HG03521 (cell line): ENCODE measurements around the gene TK1.
"Not testable (repeated sequence)": the region's sequence is repeated elsewhere in the genome, so short reads cannot be mapped to it uniquely, and the experiment has no call there.

Experiments used
- ATAC-seq: cut with Tn5 transposase; IDR thresholded peaks from one replicate; pipeline ENCODE4 v1.9.1; 2021; ENCODE audit warnings: mild to moderate bottlenecking, moderate library complexity; ENCODE audit not compliant: unreplicated experiment

The TK1 gene

DNA sequence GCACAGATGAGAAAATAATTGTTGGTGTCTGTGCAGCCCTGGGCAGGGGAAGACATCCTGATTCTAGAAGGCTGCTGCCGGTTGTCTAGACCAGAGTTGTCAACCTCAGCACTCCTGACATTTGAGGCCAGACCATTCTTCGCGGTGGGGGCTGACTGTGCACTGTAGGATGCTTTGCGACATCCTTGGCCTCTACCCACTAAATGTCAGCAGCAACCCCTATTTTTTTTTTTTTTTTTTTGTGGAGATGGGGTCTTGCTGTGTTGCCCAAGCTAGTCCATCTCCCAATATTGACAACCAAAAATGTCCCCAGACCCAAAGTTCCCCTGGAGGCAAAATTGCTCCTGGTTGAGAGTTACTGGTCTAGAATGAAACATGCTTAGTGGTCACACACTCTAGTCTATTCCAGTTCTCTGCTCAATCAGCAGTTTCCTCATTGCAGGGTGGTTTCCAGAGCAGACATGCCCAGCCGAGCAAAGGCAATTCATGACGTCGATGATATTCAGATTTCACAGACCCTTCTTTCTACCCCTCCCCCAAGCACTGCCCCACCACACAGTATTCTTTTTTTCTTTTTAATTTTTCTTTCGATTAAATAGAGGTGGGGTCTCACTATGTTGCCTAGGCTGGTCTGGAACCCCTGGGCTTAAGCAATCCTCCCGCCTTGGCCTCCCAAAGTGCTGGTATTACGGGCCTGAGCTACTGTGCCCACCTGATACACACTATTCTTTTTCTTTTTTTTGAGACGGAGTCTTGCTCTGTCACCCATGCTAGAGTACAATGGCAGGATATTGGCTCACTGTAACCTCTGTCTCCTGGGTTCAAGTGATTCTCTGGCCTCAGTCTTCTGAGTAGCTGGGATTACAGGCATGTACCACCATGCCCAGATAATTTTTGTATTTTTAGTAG lies 31.7 kb downstream of the TK1 start:
- peak; percentile 41 for ATAC-seq

DNA sequence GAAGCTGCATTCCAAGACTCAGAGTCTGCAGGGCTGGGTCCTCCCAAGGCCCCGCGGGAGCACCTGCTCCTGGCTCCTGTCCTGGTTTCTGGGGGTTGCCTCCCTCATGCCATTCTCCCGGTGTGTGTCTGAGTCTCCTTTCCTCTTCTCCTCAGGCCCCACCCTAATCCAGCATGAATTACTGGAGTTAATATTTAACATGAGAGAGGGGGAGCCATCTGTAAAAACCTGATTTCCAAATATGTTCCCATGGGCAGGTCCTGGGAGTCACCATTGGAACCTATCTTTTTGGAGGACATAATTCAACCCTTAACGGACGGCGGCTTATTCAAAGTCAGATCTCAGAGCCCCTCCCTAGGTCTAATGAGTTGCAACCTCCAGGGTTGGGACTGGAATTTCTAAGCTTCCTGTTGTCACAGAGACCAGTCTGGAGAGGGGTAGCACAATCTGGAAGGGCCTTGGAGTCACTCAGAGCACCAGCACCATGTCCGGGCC lies 35.3 kb downstream of the TK1 start:
- no peak for ATAC-seq

DNA sequence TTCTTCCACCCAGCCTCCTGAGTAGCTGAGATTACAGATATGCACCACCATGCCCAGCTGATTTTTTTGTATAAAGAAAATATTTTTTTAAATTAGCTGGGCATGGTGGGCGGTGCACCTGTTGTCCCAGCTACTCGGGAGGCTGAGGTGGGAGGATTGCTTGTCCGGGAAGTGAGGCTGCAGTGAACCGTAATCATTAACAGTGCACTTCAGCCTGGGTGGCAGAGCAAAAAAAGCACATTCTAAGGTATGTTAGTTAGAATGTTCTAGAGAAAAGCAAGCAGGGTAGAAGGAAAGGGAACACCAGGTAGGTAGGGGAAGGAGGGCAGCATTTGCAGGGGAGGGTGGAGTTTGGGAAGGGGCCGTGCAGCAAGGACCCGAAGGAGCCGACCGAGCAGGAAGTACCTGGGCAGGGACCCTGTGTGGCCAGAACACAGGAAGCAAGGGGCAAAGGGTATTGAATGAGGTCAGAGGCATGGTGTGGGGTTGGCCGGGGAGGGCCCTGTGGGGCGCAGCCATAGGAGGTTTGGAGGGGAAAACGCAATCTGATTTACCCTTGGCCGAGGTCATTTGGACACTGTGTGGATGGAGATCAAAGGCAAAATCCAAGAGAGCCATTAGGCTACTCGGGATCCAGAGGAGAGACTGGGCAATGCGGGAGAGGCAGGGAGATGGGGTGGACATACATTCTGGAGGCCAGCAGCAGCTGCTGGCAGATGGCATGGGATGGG lies 38.4 kb downstream of the TK1 start:
- no peak for ATAC-seq

DNA sequence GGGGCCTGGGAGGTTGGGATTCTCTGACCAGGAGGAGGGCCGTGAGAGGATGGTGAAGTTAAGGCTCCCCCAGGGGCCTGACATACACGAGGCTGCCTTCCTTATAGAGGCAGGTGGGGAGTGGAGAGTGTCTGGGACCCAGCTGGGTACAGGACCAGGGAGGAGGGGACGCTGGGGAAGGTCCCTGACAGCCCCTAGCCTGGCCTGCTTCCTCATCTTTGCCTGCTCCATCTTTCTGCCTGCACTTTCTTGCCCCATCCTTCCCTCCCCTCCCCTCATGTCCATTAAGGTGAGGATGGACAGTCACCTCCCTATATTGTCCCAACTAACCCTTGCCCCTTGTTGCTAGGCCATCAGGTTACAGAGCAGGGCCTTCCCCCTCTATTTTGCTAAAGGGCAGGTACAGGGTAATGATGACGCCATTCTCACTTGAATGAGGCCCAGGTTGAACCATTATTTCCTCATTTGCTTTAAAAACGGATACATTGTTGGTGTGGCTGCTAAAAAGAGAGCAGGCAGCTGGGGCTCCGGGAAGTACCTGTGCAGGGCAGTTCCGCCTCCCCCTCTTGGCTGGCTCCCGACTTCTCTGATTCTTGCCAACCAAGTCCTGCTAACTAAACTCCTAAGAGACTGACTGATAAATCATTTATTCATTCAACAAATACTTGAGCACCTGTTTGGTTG lies 39.4 kb downstream of the TK1 start:
- no peak for ATAC-seq

DNA sequence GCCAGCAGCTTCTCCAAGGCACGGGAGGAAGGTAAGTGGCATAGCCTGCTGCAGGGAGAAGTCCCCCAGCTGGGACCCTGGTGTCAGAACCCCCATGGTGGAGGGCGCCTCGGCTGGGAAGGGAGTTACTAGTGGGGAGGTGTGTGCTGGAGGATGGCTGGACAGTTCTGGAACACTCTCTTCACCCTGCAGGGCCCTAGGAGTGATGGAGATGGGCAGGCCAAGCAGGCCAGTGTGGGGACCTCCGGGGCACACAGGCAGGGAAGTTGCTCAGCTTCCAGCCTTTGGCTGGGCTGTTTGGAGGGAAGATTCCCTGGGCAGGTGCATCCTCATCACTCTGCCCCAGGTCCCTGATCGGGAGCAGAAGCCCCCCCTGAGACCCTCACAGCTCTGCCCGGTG lies 40.0 kb downstream of the TK1 start:
- no peak for ATAC-seq

DNA sequence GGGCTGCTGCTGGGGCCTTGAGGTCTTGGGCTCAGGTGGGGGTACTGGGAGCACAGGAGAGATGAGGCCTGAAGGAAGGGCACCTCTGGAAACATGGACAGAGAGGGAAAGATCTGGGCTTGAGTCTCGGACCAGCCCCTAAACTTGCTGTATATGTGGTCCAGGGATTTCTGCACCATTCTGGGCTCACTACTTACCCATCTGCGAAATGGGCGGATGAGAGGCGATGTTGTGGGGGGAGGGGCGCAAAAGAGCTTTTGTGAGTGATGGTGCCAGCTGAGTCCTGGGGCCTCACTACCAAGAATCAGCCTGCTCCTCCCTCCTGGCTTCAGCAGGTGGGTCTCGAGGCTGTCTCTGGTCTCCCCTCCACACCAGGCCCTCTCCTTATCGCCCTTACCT lies 40.4 kb downstream of the TK1 start:
- no peak for ATAC-seq

DNA sequence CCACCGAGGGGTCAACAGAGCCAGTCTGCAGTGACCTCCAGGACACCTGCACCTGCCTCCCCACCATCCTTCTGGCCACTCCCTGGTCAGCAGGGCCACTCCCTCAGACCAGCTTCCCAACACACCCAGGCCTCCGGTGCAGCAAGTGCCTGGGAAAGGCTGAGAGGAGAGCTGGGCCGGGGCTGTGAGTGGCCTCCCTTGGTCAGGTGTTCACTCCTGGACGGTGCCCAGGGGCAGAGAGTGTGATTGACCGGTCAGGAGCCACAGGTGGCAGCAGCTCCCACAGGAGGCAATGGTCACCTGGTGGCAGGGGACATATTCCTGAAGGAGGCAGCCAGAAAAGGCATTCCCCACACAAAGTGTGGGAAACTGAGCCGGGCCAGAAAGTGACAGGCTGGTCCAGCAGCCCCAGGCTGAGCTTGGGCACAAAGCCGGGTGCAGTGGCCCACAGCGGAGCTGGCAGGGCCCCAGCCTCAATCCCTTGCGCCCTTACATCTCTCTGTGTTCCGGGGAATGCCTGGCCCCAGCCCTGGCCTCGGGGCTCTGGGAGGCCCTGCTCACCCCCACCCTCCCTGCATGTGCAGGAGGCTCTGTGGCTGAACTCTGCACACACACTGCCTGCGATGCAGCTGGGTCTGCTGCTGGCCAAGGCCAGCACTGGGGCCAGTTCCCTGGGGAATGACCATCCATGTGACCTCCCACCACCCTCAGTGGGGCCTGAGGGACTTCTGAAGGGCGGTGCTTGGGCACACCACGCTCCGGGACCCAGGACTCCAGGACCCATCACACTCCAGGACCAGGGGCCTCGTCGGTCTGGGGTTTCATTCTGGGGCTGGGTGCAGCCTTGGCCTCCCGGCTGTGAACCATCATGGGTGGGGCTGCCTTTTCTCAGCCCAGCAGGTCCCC lies 41.9 kb downstream of the TK1 start:
- no peak for ATAC-seq

DNA sequence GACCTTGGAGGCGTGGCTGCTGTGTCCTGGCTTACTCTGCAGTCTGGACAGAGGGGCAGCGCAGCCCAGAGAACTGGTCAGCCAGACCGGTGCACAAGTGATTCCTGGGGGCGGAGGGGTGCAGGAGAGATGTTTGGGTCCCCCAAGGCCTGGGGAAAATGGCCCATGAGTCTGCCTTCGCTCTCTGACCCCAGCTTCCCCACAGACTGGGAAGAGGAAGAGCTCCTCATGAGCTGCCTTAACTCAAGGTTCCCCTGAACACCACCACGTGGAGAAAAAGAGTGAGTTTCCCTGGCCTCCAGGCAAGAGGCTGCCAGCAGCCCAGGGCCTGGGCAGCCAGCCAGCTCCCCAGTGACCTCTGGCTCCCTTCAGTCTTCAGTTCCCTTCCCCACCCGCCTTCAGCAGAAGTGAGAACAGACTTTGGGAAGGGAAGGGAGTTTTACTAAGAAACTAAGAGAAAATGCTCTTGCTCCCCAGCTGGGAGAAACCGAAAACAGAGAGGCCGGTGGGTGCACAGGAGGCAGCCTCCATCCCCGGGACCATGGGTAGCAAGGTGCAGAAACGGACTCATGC lies 42.6 kb downstream of the TK1 start:
- no peak for ATAC-seq

DNA sequence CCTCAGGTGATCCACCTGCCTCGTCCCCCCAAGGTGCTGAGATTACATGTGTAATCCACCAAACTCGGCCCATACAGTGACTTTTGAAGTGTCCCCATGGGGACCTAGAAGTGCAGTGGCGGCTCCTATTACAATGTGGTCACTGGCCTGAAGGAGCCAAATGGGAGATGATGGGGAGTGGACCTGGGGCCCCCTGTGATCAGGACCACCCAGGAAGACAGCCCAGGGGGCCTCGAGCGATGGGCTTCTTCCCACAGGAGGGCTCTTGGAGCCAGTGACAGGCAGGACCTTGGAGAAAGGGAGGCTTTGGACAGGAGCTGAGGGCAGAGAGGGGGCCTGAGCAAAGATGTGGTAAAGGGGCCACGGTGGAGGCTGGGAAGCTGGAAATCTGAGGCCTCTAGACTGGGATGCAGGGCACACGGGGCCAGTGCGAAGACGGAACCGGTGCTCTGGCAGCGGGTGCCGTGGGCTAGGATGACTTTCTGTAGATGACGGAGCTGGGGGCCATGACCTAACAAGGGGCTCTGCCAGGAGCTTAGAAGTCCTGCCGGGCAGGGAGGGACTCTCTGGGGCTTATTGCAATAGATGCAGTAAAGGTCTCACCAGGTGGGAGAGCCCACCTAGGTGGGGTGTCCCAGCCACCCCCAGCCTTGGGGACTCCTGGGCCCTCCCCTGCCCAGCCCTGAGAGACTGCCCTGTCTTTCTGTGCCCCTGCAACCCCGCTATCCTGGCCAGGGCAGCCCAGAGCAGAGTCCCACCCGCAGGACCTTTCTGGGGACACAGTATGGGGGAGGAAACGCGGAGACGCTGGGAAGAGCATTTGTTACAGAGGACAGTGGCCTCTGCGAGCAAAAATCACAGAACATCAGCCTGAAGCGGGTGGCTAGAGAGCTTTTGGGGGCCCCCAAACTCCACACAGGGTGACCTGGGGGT lies 43.4 kb downstream of the TK1 start:
- no peak for ATAC-seq

DNA sequence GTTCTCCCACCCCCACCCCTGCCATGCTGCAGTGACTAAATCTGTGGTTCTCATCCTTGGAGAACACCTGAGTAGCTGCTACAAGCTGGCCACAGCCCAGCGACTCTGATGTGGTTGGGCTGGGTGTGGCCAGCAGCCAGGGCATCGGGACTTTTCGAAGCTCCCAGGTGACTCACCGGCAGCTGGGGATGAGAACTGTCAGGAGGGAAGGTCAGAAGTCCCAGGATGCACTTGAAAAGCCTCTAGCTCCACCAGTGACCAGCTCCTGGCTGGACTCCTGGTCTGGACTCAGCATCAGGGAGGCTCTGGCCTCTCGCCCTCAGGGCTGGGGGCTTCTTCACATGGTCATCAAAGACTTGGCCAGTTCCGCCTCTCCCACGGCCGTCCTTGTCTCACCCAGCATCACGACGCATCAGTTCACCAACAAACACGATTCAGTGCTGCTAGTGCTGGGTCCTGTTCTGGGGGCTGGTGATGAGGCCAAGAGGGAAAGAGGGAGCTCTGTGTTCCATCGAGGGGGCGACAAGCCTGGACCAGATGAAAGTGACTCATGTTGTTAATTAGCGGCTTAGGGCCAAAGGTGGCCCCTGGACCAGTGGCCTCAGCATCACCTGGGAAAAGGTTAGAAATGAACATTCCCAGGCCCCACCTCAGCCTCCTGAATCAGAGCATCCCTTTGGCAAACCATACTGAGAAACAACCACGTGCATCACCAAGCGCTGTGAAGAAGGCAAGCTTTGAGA lies 44.6 kb downstream of the TK1 start:
- no peak for ATAC-seq

DNA sequence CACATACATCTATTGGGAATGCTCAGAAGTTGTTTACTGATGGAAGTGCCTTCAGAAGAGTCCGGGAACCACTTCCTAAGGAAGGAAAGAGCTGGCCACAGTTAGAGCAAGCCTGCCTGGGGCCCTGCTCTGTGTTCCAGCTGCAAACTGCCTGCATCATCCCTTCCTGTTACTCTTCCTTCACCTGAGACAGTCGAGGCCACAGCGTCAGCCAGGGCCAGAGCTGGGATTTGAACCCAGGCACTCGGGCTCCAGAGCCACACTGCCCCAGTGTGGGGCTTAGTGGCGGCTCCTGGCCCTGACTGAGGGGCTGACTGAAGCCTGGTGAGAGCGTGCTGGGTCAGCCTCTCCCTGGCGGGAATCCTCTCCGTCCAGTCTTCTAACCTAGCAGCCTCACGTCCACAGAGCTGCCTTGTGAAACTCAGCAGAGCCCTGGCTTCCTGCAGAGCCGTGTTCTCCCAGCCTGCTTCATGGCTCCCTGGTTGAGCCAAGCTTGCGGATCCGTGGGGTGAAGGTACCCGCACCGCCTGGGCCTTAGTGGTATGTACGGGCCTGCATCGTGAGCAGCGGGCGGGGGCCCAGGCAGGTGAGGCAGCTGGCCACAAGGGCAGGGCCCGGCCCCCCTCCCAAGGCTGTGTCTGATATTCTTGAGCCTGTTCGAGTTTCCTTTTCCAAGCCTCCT lies 45.3 kb downstream of the TK1 start:
- no peak for ATAC-seq

DNA sequence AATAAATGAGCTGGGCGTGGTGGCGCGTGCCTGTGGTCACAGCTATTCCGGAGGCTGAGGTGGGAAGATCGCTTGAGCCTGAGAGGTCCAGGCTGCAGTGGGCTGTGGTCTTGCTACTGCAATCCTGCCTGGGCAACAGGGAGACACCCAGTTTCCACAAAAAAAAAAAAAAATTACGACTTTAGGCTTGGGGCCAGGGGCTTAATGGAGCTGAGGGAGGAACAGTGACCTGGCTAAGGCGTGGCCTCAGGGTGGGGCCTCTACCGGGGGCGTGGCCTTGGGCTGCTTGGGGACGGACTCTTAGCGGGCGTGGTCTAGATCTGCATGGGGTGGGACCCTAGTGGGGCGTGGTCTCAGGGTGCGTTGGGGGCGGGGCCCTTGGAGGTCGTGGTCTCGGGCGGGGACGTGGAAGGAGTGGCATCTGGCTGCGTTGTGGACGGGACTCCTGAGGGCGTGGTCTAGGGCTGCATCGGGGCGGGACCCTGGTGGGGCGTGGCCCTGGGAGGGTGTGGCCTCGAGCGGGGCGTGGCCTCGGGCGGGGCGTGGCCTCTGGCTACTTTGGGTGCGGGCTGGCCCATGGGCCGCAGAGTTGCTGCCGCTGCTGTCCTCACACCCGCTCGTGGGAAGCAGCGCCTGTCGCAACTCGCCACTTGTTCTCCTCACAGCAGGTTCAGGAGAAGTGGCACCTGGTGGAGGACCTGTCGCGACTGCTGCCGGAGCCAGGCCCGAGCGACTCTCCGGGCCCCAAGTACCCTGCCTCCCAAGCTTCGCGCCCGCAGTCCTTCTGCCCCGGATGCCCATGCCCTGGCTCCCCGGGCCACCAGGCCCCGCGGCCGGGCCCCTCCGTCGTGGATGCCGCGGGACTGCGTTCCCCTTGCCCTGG lies 46.4 kb downstream of the TK1 start:
- ATAC-seq = peak; percentile 80

DNA sequence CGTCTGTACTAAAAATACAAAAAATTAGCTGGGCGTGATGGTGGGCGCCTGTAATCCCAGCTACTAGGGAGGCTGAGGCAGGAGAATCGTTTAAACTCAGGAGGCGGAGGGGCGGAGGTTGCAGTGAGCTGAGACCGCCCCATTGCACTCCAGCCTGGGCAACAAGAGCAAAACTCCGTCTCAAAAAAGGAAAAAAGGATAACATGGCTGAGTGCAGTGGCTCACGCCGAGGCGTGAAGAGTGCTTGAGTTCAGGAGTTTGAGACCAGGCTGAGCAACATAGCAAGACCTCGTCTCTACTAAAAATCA lies 47.0 kb downstream of the TK1 start:
- not testable (repeated sequence) for ATAC-seq

DNA sequence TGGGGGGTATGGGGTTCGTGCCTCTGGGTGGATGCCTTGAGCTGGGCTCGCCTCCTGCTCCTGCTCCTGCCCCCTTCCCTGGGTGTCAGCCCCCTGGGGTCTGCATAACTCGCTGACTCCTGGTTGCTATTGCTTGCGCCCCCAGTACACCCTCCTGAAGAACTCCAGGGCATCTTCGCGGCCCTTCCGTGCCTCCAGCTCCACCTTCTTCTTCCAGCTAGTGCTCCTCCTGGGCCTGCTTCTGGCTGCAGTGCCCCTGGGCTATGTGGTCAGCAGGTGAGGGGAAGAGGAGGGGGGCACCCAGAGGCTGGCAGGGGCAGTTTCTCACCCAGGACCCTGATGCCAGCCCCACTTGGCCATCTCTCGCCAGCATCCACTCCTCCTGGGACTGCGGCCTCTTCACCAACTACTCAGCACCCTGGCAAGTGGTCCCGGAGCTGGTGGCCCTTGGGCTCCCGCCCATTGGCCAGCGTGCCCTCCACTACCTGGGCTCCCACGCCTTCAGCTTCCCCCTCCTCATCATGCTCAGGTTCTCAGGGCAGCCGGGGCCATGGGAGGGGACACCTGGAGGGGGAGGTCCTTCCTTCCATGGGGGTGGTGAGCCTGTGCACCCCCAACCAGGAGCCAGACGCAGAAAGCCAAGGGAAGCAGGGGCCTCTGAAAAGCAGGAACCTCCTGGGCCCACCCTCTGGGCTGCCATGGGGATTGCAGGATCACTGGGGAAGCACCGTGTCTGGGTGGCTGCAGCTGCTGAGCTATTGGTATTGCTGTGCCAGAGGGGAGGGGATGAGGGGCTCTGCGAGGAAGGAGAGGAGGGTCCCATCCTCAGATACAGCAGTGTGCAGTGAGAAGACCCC lies 48.4 kb downstream of the TK1 start:
- no peak for ATAC-seq

DNA sequence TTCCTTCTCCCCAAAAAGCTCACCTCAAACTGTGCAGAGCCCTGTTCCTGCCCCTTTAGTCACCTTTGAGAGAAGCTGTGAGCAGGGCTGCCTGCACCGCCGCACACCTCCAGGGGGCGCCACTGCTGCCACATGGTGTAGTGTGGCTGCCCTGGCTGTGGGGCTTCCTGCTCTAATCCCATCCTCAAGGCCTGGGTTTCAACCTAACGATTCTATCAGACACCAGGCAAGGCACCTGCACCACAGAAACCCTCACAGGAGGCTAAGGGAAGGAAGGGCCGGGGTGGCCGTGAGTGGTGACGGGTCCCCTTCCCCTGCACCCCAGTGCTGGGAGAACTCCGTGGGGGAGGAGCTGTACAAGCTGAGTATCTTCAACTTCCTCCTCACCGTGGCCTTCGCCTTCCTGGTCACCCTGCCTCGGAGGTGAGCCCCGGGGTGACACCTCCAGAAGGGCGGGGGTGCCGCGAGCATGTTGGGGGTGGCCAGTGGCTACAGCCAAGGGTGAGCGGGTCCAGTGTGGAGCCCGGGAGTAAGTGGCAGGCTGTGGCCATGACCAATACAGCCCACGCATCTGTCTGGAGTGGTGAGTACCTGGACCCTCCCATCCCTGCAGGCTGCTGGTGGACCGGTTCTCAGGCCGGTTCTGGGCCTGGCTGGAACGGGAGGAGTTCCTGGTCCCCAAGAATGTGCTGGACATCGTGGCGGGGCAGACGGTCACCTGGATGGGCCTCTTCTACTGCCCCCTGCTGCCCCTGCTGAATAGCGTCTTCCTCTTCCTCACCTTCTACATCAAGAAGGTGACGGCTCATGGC lies 49.3 kb downstream of the TK1 start:
- ATAC-seq = no peak
